DMS114 treated with DMSO at 0.1 percent for 48 hours (cell line): Measurements from ENCODE around the gene RRP7A.
"Not testable (repeated sequence)": the region's sequence is repeated elsewhere in the genome, so short reads cannot be mapped to it uniquely, and the experiment has no call there.

Experiments
- DNase-seq: peaks from one replicate; lab custom pipeline; 2025; ENCODE audit not compliant: unreplicated experiment; lab: John Stamatoyannopoulos, UW

RRP7A gene, protein sequence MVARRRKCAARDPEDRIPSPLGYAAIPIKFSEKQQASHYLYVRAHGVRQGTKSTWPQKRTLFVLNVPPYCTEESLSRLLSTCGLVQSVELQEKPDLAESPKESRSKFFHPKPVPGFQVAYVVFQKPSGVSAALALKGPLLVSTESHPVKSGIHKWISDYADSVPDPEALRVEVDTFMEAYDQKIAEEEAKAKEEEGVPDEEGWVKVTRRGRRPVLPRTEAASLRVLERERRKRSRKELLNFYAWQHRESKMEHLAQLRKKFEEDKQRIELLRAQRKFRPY

DNA sequence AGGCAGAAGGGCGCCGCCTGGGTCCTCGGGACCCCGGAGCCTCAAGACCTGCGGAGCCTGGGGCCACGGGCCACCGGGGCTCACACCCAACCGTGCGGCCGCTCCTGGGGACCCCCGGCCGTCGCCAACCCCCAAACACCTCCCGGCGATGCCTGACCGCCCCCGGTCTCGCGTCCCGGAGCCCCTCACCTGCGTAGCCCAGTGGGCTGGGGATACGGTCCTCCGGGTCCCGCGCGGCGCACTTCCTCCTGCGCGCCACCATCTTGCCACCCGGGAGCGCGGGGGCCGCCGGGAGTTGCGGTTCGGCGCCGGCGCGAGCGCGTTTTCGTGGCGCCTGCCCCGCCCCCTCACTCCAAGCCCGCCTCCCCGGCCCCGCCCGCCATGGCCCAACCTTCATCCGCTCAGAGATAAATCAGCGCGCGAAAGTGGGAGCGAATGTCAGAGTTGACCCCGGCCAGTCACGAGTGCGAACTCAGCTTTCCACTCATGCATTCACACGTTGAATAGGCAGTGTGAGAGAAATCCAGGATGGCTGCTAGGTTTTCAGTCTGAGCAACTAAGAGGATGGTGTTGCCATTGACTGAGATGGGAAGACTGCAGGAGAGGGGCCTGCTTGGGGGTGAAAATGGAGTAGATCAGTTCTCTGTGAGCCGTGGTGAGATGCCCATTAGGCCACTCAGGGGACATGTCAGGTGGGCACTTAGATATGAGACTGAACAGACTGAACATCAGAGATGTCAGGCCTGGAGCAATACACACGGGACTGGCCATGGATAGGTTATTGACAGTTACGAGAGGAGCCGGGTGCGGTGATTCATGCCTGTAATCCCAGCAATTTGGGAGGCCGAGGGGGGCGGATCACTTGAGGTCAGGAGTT lies at the start of gene RRP7A:
Gene RRP7A, minus strand, starts transcription at position 272 of the 877 bp plus-strand sequence. Its CDS starts 10 bp downstream, at position 262.
- DNase-seq = peak; percentile 37

GRCh38 chr22:42567950-42568349 lies 48.4 kb upstream of the RRP7A start:
- DNase-seq = not testable (repeated sequence)

GRCh38 chr22:42565956-42566355 lies 46.4 kb upstream of the RRP7A start:
- no peak for DNase-seq

- DNase-seq = no peak
Observed at GRCh38 chr22:42564699-42565098, 45.1 kb upstream of the RRP7A start.

DNA sequence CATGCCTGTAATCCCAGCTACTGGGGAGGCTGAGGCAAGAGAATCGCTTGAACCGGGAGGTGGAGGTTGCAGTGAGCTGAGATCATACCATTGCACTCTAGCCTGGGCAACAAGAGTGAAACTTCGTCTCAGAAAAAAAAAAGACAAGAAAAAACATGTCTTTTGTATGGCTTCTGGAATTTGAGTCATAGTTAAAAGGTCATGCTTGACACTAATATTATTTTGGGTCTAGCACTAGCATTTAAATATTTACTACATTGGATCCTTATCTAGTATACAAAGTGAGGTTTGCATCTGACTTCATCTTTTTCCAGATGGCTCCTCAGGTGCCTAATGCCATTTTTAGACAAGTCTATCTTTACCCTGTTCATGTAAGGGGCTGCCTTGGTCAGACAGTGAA lies 44.3 kb upstream of the RRP7A start:
- DNase-seq = not testable (repeated sequence)

DNA sequence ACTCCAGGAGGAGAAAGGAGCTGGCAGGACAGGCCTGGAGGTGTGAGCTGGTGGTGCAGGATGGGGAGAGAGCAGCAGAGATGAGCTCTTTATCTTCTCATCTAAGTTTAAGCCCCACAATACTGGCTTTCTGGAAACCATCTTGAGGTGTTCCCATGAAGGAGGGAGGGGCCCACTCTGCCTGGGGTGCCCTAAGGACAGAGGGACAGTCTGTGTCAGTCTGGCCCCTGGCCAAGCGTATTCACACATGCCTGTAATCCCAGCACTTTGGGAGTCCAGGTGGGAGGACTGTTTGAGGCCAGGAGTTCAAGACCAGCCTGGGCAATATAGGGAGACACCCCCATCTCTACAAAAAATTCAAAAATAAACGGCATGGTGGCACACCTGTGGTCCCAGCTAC lies 43.1 kb upstream of the RRP7A start:
- DNase-seq = no peak

DNA sequence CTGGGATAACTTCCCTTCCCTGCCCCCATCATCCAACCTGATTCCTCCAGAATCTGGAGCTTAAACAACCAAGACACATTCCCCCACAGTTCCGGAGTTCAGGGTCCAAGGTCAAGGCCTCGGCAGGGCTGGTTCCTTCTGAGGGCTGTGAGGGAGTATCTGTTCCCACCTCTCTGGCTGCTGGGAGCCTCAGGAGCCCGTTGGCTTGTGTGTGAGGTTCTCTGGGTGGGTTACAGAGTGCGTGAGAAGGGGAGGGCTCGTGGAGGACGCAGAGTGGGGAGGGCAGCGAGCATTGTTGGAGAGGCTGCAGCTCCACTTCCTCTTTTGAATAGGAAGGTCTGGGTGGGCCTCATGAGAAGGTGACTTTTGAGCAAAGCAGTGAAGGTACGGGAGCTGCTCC lies 42.7 kb upstream of the RRP7A start:
- DNase-seq = no peak

DNA sequence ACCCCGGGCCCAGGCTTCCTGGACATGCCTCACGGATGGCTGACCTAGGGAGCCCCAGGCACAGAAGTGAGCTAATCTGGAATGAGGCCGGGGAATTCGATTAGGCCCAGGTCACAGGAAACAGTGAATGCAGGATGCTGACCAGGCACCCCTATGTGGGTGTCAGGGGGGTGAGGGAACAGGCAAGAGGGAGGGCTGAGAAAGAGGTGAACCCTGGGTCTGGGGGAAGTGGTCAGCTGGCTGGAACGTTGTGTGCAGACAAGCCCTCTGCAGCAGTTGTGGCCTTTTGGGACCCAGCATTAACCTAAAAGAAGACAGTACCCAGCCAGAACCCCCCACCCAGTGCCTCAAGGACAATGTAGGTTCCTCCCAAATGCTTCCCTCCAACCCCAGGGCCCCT lies 42.3 kb upstream of the RRP7A start:
- DNase-seq = no peak

GRCh38 chr22:42560781-42561180 lies 41.2 kb upstream of the RRP7A start:
- no peak for DNase-seq

DNA sequence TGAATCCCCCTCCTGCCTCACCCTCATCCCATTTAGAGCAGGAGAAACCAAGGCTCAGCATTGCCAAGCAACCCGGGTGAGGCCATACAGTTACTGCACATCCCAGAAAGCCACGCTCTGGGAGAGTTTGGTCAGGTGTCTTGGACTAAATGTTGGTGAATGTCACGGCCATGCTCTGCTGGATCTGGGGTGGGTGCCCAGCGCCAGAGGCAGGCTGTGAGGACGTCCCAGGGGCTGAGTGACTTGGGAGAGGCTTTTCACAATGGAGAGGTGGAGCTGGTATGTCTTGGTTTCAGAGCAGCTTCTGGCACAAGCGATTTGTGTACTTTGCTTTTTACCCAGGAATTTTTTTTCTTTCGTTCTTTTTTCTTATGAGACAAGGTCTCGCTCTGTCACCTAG lies 40.8 kb upstream of the RRP7A start:
- no peak for DNase-seq

- DNase-seq = peak; percentile 63
Observed at GRCh38 chr22:42553475-42554361, 34.1 kb upstream of the RRP7A start, which contains the start of gene SERHL2. SERHL2 (plus strand) TSS chr22:42553956; CDS start chr22:42554021, 65 bp downstream.

DNA sequence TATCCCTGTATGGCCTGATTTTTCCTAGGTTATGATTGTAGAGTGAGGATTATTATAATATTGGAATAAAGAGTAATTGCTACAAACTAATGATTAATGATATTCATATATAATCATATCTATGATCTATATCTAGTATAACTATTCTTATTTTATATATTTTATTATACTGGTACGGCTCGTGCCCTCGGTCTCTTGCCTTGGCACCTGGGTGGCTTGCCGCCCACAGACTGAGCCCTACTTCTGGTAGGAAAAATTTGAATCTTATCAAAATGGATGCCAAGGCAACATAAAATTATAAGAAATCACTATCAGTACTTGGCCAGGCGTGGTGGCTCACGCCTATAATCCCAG lies 32.7 kb upstream of the RRP7A start:
- not testable (repeated sequence) for DNase-seq

- DNase-seq = no peak
Observed at GRCh38 chr22:42549331-42550060, 29.9 kb upstream of the RRP7A start.

- no peak for DNase-seq
Observed at GRCh38 chr22:42548597-42549330, 29.2 kb upstream of the RRP7A start.

DNA sequence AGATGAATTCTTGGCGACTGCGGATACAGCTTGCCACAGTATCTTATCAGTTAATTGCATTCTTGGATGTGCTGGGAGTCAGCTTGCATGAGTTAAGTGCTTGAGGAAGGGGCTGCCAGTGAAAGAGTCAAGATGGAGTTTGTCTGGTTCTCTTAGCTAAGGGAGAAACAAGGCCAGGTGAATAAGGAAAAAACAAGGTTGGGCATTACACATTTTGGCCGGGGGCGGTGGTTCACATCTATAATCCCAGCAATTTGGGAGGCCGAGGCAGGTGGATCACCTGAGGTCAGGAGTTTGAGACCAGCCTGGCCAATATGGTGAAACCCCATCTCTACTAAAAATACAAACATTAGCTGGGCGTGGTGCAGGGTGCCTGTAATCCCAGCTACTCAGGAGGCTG lies 28.5 kb upstream of the RRP7A start:
- DNase-seq = not testable (repeated sequence)

GRCh38 chr22:42547562-42547961 lies 28.0 kb upstream of the RRP7A start:
- DNase-seq = no peak

DNA sequence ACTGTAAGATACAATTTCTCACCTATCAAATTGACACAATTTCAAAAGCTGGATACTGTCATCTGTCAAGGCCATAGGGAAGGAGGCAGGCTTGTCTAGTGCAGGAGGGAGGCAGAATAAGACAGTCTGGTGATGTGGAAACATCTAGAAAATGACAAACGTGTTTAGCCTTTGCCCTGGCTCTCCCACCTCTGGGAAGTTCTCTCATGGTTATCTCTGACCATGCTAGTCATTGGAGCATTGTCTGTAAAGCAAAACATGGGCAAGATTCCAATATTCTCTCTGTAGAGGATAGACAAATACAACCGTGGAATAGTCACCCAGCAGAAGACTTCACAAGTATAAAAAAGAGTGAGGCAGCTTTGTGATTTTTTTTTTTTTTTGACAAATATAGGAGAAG lies 25.1 kb upstream of the RRP7A start:
- no peak for DNase-seq

- DNase-seq = not testable (repeated sequence)
Observed at GRCh38 chr22:42539236-42539771, 19.7 kb upstream of the RRP7A start.

GRCh38 chr22:42537199-42537831 lies 17.7 kb upstream of the RRP7A start:
- not testable (repeated sequence) for DNase-seq
